Stimulated activated CD8-positive, alpha-beta memory T cell treated with anti-CD3 and anti-CD28 coated beads, Interleukin-4, amount 100 ng/mL, for 4 hours (primary cell): ENCODE results near the gene KCNA2.
A peak's percentile ranks its signal among the peaks of the same experiment; 100 is the strongest.

Experiments
- DNase-seq, 2 donors: peaks; one replicate each; pipeline ENCODE4 v3.0.0-alpha.2; 2020; ENCODE audit warnings: low read depth in 2 of 2, low spot score in 1 of 2

The KCNA2 gene

DNA sequence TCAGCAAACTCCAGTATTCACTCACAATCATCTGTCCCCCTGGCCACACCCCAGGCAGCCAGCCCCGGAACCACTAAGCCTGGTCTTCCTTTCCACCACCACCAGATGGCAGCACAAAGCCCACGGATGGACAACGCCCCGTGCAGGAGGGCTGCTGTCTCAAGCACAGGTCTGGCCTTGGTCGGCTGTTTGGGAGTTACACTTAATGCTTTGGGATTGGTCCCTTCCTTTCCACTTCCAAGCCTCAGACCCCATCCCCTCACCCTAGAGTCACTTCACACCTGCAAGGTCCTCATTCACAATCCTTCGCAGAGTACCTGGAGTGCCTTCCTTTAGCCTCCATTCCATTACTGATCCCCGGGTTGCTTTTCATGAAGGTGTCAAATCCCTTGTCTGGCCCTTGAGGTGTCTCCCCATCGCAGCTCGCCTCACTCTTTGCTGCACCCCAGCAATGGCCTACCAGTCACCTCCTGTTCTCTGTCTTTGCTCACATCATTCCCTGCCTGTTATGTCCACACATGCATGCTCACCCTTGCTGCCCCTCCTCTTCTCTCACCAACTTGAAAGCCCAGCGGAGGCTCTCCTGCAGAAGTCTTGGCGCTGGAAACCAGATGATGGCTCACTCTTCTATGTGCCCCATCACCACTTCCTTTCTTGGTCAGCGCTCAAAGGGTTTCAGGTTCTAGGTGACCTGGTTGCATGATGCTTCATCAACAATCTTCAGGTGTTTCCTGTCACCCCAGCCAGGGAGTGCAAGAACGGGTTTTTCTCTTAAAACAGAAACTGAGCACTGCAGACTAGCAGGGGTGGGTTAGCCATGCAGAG, 24.9 kb upstream of the KCNA2 start:
- peak; percentile 57 to 68 for DNase-seq

DNA sequence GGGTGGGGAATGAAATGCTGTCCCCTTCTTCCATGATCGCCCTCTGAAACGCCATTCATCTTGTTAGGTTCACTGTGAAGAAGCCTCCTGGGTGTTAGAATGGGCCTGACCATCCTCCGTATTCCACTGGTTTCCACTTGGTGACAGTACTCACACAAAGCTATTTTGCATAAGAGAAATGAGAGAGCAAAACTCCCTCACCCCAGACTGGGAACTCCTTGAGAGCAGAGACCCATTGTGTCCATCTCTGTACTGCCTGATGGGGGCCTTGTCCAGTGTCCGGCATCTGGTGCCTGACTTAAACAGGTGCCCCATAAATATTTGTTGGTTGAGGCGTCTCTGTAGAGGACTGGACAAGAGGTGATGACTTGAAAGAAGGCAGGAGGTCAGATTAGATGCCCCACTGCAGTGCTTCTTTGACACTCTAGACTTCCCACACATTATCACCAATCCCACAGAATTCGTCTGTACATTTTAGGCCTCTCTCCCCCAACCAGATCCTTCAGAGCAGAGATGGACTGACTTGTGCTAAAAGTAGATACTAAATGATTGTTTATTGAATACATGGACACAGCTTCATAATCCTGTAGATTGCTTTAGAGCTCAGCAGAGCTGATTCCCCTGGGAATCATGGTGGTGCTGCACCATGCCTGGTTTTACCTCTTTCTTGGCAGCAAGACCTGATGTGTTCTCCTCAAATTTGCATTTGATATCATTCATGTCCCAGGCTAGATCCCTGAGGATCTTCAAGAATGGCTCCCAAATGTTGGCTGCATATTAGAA, 22.4 kb upstream of the KCNA2 start:
- no peak for DNase-seq

DNA sequence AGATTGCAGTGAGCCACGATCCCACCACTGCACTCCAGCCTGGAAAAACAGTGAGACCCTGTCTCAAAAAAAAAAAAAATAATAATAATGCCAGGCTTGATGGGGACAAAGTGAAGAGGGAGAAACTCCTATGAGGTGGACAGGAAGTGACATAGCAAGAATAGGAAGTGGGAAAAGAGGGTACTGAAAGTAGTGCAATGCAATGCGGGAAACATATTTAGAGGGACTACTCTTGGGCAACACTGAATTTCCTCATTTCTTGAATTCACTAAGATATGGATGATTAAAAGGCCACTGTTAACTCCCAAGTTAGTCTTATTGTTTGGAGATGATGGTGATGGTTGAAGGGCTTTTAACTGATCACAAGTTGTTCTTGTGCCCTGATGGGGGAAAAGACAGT, 21.6 kb upstream of the KCNA2 start:
- DNase-seq = no peak

DNA sequence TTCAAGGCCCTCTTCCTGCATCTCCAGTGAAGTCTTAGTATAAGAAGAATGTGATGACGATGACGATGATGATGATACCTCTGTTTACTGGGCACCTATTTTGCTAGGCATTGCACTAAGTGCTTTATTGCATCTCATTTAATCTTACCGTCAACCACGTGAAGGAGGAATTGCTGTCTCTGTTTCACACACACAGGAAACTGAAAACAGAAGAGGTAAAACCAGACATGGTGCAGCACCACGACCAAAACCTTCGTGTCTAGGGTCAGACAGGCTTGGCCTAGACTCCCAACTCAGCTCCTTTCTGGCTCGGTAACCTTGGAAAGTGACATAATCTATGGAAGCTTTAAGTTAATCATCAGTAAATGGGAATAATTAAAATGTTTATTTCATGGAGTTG, 20.7 kb upstream of the KCNA2 start:
- no peak for DNase-seq

DNA sequence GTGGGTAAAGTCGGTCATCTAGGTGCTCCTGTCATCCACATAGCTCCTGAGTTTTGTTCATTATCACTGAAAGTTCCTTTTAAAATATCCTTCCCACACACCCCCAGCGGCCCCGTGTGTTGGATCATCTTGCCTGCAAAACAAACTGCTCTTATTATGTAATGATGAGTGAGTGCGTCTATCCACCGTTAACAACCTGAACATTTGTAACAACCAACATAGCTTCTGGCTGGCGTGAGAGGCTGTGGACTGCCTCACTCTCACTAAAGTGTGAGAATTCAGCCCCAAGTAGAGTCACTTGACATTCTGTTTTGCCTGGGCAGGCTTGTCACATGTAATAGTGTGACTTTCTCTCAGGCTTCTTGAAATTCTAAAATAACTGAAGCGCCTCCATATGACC, 14.5 kb upstream of the KCNA2 start:
- DNase-seq = no peak

DNA sequence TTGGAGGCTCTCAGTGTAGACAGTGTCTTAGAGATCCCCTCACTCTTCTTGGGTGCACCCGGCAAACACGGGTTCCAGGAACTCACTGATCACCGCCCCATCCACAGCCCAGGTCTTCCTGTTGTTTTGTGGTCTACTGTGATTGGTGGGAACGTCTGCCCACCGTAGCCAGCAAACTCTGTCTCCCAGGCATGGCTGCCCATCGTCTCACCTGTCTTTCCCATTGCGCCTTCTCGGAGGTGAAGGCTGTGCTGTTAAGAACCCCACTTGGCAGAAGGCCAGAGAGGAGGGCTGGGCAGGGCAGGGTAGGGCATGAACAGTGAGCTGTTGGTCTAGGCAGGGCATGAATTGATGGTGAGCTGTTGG, 14.1 kb upstream of the KCNA2 start:
- no peak for DNase-seq

DNA sequence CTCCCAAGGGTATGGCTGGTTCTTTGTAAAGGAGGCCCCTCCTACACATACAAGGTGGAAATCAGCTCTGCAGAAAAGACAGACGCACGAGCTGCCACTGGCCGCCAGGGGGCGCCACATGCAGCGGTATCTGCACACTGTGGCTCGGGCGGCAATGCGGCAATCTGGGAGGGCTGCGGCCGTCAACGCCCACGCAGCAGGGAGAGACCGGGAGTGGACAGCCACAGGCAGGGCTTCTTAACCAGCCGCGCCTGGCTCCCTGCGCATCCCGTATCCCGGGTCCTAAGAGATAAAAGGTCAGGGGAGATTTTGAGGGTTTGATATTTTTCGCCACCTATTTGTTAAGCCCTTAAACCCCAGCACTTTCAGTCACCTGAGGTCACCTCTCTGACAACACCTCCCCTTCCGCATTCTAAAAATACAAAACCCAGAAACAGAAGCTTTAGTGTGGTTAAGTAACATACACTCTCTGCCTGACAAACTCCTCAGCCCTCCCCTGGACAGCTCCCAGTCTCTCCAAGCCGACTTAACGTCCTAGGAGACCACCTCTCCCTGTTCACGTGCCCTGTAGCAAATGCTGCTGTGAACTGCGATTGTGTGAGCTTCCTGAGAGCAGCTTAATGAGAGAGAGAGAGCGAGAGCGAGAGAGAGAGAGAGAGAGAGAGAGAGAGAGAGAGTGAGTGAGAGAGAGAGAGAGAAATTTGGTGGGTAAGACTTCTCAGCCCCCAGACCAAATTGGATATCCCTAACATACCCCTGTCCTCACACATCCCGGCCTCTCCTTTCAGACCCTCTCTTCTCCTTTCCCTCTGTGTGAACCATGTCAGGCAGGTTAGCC, 13.5 kb upstream of the KCNA2 start:
- peak; percentile 71 to 79 for DNase-seq

DNA sequence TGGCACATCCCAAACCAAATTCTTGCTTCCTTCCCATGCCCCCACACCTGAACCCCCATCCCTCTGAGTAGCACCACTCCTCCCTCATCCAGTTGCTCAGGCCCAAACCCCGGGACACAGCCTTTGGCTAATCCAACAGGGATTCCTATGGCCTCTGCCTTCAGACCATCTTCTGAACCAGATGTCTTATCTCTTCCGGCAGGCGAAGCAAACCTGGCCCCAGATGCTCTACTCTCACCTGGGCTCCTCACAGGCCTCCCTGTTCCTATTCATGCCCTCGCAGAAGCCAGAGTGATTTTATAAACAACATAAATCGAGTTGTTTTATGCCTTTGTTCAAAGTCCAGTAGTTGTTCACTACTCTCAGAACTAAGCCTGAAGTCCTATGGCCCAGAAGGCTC, 12.5 kb upstream of the KCNA2 start:
- DNase-seq = no peak

DNA sequence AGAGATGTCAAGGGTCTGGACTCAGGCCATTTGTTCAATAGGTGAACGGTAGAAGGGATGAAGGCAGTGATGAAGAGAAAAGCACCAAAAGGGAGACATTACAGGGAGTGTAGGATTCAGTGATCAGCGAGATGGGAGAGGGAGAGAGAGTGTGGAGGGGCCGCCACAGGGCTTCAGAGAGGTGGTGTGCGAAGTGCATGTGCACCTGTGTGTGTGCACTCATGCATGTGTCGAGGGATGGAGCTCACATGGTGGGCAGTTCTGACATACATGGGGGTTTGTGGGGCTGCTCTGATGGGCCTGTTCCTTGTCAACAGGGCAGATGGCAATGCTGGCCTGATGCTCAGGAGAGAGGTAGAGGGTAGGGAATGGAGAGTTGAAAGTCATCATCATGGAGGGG, 11.4 kb upstream of the KCNA2 start:
- DNase-seq = no peak

DNA sequence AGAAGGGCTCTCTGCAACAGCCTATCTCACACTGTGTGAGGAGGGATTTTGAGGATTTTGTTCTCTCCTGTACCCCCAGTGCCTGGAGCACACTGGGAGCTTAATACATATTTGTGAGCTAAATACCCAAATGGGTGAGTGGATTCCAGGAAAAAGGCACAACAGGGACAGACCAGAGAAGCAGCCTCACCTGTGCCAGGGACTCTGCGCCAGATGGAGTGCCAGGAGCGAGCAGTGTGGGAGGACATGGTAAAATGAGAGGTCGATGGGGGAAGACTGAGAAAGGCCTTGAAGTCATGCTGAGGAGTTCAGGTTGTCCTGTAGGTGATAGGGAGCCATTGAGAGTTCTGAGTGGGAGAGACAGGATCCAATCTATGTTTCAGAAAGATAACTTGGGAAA, 11.0 kb upstream of the KCNA2 start:
- DNase-seq = no peak

DNA sequence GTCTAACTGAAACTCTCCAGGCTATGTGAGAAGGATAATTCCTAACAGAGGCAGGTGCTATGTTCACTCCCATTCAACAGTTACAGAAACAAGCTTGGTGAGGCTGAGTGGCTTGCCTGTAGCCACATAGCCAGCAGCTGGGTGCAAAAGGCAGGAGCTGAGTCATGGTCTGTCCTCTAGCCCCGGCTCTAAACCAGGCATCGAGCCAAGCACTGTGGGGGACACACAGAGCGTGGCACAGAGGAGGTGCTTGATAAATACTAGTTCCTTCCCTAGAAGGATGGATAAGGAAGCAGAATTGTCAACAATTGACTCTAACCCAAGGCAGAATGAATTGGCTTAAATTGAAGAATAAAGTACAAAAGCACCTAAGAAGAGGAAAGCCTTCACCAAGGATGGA, 10.4 kb upstream of the KCNA2 start:
- DNase-seq = no peak

DNA sequence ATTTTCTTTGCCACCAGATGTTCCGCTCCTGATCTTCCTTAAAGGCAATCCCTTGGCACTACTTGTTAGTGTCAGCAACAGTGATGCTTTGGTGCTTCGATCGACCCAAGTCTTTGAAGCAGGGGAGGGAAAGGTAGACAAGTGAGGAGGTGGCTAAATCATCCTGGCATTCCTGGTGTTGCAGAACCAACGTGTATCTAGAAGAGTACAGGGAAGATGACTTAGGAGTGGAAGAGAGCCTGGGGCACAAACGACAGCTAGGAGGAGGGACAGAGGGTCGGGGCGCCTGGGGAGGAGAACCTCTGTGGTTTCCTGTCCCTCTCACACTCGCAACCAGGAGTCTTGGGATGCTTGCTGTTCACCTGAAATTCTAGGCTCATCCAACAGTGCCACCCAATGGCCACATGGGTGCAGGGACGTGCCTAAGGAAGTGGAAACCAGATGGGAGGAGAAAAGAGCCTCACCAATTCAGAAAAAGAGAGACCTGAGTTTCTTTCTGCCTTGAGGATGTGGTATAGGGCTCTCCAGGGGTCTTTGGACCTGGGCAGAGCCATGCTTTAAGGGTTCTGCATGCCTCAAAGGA, 9.5 kb upstream of the KCNA2 start:
- DNase-seq = no peak

DNA sequence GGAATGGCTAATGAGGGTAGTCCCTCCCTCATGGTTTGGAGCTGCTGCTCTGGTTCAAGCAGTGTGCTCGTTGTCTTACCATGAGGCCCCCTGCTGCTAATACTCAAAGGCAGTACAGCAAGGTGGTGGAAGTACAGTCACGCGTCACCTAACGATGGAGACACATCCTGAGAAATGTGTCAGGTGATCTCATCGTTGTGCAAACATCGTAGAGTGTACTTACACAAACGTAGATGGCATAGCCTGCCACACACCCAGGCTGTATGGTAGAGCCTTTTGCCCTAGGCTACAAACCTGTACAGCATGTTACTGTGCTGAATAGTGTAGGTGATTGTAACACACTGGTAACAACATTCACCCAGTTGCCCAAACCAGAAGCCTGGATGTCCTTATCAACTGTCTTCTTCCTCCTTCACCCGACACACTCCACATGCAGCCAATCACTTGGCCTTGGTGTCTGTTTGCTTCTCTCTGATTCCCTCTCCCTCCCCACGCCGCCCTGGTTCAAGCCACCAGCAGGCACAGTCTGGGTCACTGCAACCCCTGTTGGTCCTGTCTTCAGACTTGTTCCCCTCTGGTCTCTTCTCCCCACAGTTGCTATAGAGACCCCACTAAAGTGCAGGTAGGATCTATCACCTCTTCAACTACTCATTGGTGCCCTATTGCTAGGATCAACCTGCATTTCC, 6.0 kb upstream of the KCNA2 start:
- DNase-seq = no peak

DNA sequence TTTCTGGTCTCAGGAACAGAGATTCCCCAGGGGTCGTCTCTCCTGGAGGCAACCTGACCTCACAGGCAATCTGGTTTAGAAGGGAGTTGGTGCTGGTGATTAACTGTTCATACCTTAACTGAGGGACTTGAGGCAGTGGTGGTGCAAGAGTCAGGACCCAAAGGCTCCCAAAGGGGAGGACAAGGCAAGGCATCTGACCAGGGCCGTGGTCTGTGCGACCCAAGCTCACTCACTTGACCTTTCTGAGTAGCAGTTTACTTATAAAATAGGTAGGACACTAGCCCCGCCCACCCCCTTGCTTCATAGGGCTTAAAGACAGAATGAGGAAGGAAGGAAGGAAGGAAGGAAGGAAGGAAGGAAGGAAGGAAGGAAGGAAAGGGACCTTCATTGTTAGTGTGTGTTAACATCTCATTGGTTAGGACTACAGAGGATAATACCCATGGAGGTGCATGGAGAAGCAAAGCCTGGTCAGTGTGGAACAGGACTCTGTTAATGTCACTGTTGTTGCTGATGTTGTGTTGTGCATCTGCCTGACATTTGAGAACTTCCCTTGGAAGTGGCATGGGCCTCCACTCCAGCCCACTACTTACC, 4.6 kb upstream of the KCNA2 start:
- DNase-seq = no peak

DNA sequence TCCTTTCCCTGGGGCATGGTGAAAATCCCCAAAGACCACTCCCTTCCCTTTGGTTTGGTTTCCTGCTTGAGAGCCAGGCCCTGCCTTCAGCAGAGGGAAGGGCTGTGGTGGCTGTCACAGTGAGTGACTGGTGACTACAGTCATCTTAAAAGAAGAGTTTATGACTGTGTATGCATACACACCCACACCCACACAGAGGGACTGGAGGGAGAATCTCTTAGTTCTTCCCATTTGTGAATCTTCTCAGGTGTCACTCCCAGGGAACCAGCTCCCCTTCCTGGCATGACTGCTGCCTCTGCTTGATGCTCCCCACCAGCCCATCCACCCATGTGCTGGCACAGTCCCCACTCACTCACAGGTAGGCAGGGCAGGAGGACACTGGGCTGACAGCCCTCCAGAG, 3.9 kb upstream of the KCNA2 start:
- DNase-seq = no peak

DNA sequence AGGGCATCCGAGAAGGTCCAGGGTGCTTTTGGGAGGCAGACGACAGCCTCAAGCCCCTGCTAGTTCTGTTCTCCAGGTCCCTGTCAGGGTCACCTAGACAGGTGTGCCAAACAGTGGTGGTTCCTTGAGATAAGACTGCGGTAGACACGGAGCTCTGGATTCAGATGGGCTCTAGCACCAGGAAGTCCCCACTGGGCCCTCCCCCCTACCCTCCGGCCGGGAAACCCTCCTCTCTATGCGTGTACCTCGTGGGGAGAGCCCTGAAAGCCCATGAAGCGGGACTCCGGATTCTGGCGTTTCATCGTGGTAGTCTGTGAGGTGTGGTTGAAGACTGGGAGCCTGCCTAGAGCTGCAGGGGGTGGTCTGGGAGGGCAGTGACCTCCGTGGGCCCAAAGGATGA, 2.1 kb upstream of the KCNA2 start:
- no peak for DNase-seq

DNA sequence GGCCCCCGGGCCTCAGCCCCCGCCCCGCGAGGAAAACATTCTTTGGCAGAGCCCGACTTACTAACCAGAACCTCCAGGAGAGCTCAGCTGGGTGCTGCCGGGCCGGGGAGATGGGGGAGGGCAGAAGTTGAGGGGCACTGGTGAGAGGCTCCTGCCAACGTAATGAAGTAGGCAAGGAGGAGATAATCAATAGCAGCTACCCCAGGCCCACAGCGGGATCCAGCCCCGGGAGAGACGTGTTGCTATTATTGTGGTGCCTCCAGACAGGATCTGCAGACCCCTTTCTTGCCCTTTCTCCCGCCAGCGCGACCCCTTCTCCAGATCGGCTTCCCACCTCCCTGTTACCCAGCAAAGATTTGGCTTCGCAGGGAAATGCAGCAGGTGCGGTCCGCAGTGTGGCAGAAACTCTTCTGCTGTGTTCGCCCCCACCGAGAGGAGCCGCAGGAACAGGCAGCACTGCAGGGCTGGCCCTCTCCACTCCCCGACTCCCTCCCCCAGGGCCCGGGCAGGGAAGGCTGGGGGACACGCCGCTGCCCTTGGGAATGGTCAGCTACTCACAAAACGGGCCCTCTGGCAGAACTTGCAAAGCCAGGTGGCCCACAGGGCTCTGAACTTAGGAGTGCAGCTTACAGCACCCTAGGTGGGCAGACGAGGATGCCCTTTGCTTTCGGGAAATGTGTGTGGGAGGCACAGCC, 1.5 kb upstream of the KCNA2 start:
- DNase-seq = no peak

DNA sequence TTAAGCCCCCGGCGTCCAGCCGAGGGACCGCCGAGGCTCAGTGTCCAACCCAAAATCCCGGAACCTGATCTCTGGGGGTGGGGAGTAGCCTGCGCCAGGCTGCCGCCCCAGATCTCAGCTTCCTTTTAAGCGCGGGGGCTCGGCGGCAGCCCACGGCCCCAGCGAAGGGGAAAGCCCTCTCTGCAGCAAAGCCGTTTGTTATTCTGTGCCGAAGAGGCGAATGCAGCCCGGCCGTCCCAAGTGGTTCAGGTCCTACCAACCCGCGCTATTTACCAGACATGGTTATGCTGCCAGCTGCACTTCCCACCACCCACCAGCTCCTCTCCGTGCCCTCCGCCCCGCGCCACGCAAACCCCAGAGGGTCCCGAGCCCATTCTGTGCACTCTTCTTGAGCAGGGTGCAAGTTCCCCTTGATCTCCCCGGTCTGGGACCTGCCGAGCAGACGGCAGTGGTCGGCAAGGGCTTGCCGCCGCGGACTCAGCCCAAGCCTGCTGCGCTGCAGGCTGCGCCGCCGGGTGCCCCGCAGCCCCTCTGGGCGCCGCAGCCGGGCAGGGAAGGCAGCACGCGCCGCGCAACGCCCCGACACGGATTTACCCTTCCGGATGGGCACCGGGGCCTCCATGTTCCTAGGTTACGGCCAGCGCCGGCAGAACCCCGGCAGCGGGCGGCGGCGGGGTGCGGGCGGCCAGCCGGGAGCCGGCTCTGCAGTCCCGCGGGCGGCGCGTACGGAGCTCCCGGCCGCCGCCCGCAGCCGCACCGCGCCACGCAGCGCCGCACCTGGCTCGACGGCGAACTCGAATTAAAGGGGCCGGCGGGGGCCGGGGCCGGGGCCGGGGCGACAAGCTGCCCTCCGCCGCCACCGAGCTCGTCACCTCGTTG, 738 bp upstream of the KCNA2 start:
- DNase-seq = no peak

DNA sequence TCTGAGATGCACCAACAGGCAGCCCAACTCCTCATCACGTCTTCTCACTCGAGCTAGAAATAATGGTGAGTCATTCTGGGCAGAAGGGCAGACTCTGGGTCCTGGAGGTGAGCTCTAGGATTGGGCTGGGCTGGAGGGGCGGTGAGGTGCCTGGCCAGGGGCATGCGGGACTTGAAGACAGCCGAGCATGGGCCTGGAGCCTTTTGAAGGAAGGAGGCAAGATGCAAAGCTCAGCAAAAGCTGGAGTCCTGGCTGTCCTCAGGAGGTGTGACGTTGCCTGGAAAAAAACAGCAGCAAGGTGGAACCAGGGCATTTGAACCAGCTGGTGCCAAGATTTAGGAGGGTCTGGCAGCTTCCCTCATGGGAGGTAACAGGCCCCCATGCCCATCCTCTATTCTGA, 712 bp downstream of the KCNA2 start:
- no peak for DNase-seq
